ENCODE results near the gene DDX27.
"Not testable (repeated sequence)": the region's sequence is repeated elsewhere in the genome, so short reads cannot be mapped to it uniquely, and the experiment has no call there.

DDX27 gene

GRCh38 chr20:49210101-49210756 lies 9.0 kb upstream of the DDX27 start:
- H3K27ac ChIP-seq (ENCODE audit: low read depth, low read length), result no peak overlapping the region
- H3K27me3 ChIP-seq (ENCODE audit: insufficient read depth, low read length), result no peaks in the 10 kb centered on the region
- H3K36me3 ChIP-seq (ENCODE audit: insufficient read depth, low read length), result no peaks in the 10 kb centered on the region
- no peaks in the 10 kb centered on the region; the same call in 1 of the 2 replicates for H3K4me1 ChIP-seq (ENCODE audit: insufficient read depth, low read length)
- H3K9me3 ChIP-seq (ENCODE audit: insufficient read depth, low read depth, low read length), result no peaks in the 10 kb centered on the region
- 93% methylated on average over 1 of the region's 1 CpG for WGBS
- H3K4me3 ChIP-seq (ENCODE audit: low read length), result no peak overlapping the region
- H3K9ac ChIP-seq (ENCODE audit: low read depth, low read length), result no peak overlapping the region

- H3K27me3 ChIP-seq (ENCODE audit: insufficient read depth, low read length), result no peaks in the 10 kb centered on the region
- H3K9me3 ChIP-seq (ENCODE audit: insufficient read depth, low read depth, low read length), result no peaks in the 10 kb centered on the region
- H3K27ac ChIP-seq (ENCODE audit: low read depth, low read length), result no peak overlapping the region
- no peak overlapping the region for H3K4me3 ChIP-seq (ENCODE audit: low read length)
- H3K9ac ChIP-seq (ENCODE audit: low read depth, low read length), result no peak overlapping the region
- H3K36me3 ChIP-seq (ENCODE audit: insufficient read depth, low read length), result no peaks in the 10 kb centered on the region
- WGBS, result 98% methylated on average over 1 of the region's 1 CpG
- no peaks in the 10 kb centered on the region; the same call in 1 of the 2 replicates for H3K4me1 ChIP-seq (ENCODE audit: insufficient read depth, low read length)
Observed at GRCh38 chr20:49210757-49211110, 8.5 kb upstream of the DDX27 start.

DNA sequence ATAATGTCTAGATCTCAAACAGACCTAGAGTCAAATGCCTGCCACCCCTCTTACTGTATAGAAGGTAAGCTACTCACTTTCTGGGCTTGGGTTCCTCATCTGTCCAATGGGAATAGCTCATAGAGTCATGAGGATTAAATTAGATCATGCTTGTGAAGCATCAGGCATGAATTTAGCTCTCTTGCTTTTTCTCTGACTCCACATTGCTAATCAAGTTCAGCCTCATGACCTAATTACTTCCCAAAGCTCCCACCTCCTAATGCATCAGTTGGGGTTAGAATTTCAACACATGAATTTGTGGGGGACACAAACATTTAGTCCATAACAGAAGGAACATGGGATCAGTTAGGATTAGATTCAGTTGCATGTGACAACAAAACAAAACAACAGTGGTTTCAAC lies 4.6 kb upstream of the DDX27 start:
- H3K4me1 ChIP-seq (ENCODE audit: insufficient read depth, low read length), result peaks cover 5% of the 10 kb centered on the region

DNA sequence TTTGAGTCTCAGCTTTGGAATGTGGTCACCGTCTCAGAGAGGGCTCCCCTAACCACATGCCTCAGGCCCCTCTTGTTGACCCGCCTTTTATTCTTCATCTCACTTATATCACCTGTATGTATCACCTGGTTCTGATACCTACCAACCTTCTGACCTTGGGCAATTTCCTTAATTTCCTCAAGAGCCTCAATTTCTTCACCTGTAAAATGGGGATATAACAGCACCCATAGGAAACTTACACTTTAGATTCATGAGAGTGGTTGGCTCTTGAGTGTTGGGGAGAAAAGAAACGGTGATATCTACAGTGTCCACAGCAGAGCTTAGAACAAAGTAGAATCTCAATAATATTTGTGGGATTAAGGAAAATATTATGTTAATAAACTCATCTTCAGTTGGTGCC lies 4.0 kb upstream of the DDX27 start:
- Histone ChIP-seq H3K27ac (ENCODE audit: low read depth, low read length) (no peak overlapping the region), H3K27me3 (ENCODE audit: insufficient read depth, low read length) (no peaks in the 10 kb centered on the region), H3K9me3 (ENCODE audit: insufficient read depth, low read depth, low read length) (no peaks in the 10 kb centered on the region), H3K36me3 (ENCODE audit: insufficient read depth, low read length) (no peaks in the 10 kb centered on the region), H3K4me1 (ENCODE audit: insufficient read depth, low read length) (peaks cover 5% of the 10 kb centered on the region), H3K4me3 (ENCODE audit: low read length) (no peak overlapping the region), H3K9ac (ENCODE audit: low read depth, low read length) (no peak overlapping the region)
- WGBS, result 91% methylated on average over 3 of the region's 3 CpGs

More for the DNA sequence above, 4.6 kb upstream of the DDX27 start:
- no peaks in the 10 kb centered on the region for H3K36me3 ChIP-seq (ENCODE audit: insufficient read depth, low read length)
- H3K4me3 ChIP-seq (ENCODE audit: low read length), result no peak overlapping the region
- no peaks in the 10 kb centered on the region for H3K27me3 ChIP-seq (ENCODE audit: insufficient read depth, low read length)
- H3K27ac ChIP-seq (ENCODE audit: low read depth, low read length), result no peak overlapping the region
- no peak overlapping the region for H3K9ac ChIP-seq (ENCODE audit: low read depth, low read length)
- no peaks in the 10 kb centered on the region for H3K9me3 ChIP-seq (ENCODE audit: insufficient read depth, low read depth, low read length)

DNA sequence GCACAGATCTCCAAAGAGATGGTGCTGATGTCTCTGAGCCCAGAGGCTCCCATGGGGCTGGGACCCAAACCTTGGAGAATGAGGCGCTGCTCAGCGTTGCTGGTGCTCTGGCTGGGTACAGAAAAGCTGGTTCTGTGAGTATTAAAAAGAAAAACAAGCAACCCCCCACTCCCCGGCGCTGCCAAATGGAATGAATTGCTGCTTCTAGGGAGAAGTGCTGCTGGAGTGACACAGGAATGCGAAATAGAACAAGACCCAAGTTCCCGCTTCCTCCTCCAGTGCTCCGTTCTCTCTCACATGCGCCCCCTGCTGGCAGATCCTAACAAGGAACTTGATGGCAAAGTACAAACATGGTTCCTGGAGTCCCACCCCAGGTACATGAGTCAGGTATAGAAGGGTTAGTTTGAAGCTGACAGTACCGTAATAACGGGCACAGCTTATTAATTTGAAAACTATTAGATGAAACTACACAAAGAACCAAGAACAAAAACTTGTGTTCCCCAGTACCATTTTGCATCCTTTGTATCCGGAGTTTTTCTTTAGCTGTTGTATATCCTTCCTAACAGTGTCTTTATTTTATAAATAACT lies 2.1 kb upstream of the DDX27 start:
- Histone ChIP-seq H3K27ac (ENCODE audit: low read depth, low read length) (no peak overlapping the region), H3K9ac (ENCODE audit: low read depth, low read length) (no peak overlapping the region), H3K4me3 (ENCODE audit: low read length) (no peak overlapping the region; the same call in 1 of the 2 replicates), H3K27me3 (ENCODE audit: insufficient read depth, low read length) (no peaks in the 10 kb centered on the region), H3K36me3 (ENCODE audit: insufficient read depth, low read length) (peaks cover 10% of the 10 kb centered on the region), H3K9me3 (ENCODE audit: insufficient read depth, low read depth, low read length) (no peaks in the 10 kb centered on the region), H3K4me1 (ENCODE audit: insufficient read depth, low read length) (peaks cover 5% of the 10 kb centered on the region; the same call in 1 of the 2 replicates)
- WGBS, result 22% methylated on average over 10 of the region's 11 CpGs

DNA sequence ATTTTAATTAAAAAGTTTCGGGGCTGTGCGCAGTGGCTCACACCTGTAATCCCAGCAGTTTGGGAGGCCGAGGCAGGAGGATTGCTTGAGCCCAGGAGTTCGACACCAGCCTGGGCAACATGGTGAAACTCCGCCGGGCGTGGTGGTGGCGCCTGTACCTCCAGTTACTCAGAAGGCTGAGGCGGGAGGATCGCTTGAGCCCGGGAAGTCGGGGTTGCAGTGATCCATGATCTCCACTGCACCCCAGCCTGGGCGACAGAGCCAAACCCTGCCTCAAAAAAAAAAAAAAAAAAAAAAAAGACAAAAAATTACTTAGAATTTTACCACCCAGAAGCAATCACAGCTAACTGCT lies 501 bp upstream of the DDX27 start:
- peak overlapping the region; percentile 83 for H3K27ac ChIP-seq (ENCODE audit: low read depth, low read length)
- 68% methylated on average over 13 of the region's 13 CpGs for WGBS
- H3K4me1 ChIP-seq (ENCODE audit: insufficient read depth, low read length); H3K27me3 ChIP-seq (ENCODE audit: insufficient read depth, low read length); H3K9me3 ChIP-seq (ENCODE audit: insufficient read depth, low read depth, low read length): not testable (repeated sequence)
- peaks cover 23% of the 10 kb centered on the region for H3K36me3 ChIP-seq (ENCODE audit: insufficient read depth, low read length)
- H3K9ac ChIP-seq (ENCODE audit: low read depth, low read length), result peak overlapping the region; percentile 62; the same call in 1 of the 2 replicates
- H3K4me3 ChIP-seq (ENCODE audit: low read length), result peak overlapping the region; percentile 89

DNA sequence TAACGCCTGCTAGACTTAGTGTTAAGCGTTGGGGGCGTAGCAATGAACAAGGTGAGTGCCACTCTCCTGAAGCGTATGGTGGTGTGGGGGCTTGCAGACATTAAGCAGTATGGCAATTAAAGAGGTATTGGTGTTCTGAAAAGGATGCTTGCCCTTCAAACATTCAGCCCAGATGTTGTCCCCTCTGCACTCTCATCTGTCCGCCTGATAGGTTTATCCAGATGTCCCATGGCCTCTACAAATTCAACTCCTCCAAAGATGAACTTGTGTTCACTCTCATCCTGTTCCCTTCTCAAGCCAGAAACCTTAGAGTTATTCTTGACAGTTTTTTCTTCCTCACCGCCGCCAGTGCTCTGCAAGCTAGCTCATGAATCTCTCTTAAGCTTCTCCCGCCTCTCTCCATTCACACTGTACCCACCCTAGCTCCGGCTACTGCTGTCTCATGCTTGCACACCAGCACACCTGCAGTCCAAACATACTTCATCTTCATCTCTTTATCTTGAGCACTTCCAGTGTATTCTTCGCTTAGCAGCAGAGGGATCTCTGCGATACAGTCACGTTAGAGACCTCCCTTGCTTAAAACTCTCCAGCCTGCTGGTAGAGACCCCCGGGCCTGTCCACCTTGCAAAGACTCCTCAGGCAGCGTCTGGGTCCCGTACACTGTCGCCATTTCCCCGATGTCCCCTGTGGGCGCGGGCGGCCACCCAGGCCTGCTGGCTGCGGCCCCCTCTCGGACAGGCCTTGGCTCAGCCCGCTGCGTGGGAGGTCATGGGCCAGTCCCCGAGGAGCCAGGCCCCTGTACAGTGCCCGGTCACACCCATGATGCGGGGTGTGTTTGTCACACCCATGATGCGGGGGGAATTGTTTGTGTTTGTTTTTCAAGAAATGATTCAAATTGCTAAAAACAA lies 962 bp downstream of the DDX27 start:
- Histone ChIP-seq H3K27ac (ENCODE audit: low read depth, low read length) (no peak overlapping the region), H3K36me3 (ENCODE audit: insufficient read depth, low read length) (peaks cover 38% of the 10 kb centered on the region), H3K9me3 (ENCODE audit: insufficient read depth, low read depth, low read length) (no peaks in the 10 kb centered on the region), H3K27me3 (ENCODE audit: insufficient read depth, low read length) (no peaks in the 10 kb centered on the region), H3K4me3 (ENCODE audit: low read length) (peak overlapping the region; percentile 89), H3K9ac (ENCODE audit: low read depth, low read length) (peak overlapping the region; percentile 84), H3K4me1 (ENCODE audit: insufficient read depth, low read length) (peaks cover 5% of the 10 kb centered on the region; the same call in 1 of the 2 replicates)
- 75% methylated on average over 28 of the region's 28 CpGs for WGBS

DNA sequence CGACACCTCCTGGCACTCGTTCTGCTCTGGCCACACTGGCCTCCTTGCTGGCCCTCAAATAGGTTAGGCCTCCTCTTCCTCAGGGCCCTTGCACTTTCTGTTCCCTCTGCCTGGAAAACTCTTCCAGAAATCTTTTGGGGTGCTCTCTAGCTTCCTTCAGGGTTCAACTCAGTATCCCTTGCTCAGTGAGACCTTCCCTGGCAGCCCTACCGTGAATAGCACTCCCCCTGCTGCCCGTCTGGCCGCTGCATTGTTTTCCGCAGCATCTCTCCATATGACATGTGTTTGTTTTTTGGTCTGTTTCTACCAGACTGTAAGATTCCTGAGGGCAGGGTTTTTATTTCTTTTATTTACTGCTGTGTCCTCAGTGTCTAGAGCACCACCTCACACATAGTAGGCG lies 6.7 kb downstream of the DDX27 start:
- no peaks in the 10 kb centered on the region for H3K9me3 ChIP-seq (ENCODE audit: insufficient read depth, low read depth, low read length)
- peaks cover 83% of the 10 kb centered on the region for H3K36me3 ChIP-seq (ENCODE audit: insufficient read depth, low read length)
- H3K9ac ChIP-seq (ENCODE audit: low read depth, low read length), result no peak overlapping the region
- no peak overlapping the region for H3K27ac ChIP-seq (ENCODE audit: low read depth, low read length)
- no peak overlapping the region for H3K4me3 ChIP-seq (ENCODE audit: low read length)
- H3K4me1 ChIP-seq (ENCODE audit: insufficient read depth, low read length), result no peaks in the 10 kb centered on the region
- WGBS, result 94% methylated on average over 7 of the region's 7 CpGs
- H3K27me3 ChIP-seq (ENCODE audit: insufficient read depth, low read length), result no peaks in the 10 kb centered on the region

DNA sequence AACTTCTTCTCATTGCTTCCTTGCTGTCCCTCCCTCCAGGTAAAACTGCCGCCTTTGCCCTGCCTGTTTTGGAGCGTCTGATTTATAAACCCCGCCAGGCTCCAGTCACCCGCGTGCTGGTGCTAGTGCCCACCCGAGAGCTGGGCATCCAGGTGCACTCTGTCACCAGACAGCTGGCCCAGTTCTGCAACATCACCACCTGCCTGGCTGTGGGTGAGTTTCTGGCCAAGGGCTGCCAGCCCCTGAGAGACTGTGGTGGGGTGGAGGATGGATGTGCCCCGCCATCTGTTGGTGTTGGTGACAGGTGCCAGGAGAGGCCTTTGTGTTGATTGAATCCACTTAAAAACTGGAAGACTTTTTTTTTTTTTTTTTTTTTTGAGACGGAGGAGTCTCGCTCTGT lies 9.5 kb downstream of the DDX27 start:
- Histone ChIP-seq H3K4me3 (ENCODE audit: low read length) (no peak overlapping the region), H3K27ac (ENCODE audit: low read depth, low read length) (no peak overlapping the region), H3K36me3 (ENCODE audit: insufficient read depth, low read length) (peaks cover 83% of the 10 kb centered on the region), H3K27me3 (ENCODE audit: insufficient read depth, low read length) (no peaks in the 10 kb centered on the region), H3K4me1 (ENCODE audit: insufficient read depth, low read length) (no peaks in the 10 kb centered on the region), H3K9me3 (ENCODE audit: insufficient read depth, low read depth, low read length) (no peaks in the 10 kb centered on the region), H3K9ac (ENCODE audit: low read depth, low read length) (no peak overlapping the region)
- WGBS, result 97% methylated on average over 9 of the region's 9 CpGs

- 98% methylated on average over 2 of the region's 2 CpGs for WGBS
- no peak overlapping the region for H3K27ac ChIP-seq (ENCODE audit: low read depth, low read length)
- no peaks in the 10 kb centered on the region for H3K9me3 ChIP-seq (ENCODE audit: insufficient read depth, low read depth, low read length)
- H3K27me3 ChIP-seq (ENCODE audit: insufficient read depth, low read length), result no peaks in the 10 kb centered on the region
- H3K4me1 ChIP-seq (ENCODE audit: insufficient read depth, low read length), result no peaks in the 10 kb centered on the region
- peaks cover 83% of the 10 kb centered on the region for H3K36me3 ChIP-seq (ENCODE audit: insufficient read depth, low read length)
- H3K9ac ChIP-seq (ENCODE audit: low read depth, low read length), result no peak overlapping the region
- no peak overlapping the region for H3K4me3 ChIP-seq (ENCODE audit: low read length)
Observed at GRCh38 chr20:49229381-49229780, 10.2 kb downstream of the DDX27 start.

- 95% methylated on average over 10 of the region's 10 CpGs for WGBS
- H3K27ac ChIP-seq (ENCODE audit: low read depth, low read length), result no peak overlapping the region
- H3K27me3 ChIP-seq (ENCODE audit: insufficient read depth, low read length), result no peaks in the 10 kb centered on the region
Observed at GRCh38 chr20:49230021-49230420, 10.8 kb downstream of the DDX27 start.

More at GRCh38 chr20:49230021-49230420, 10.8 kb downstream of the DDX27 start:
- no peak overlapping the region for H3K4me3 ChIP-seq (ENCODE audit: low read length)
- no peak overlapping the region for H3K9ac ChIP-seq (ENCODE audit: low read depth, low read length)
- H3K9me3 ChIP-seq (ENCODE audit: insufficient read depth, low read depth, low read length), result no peaks in the 10 kb centered on the region
- H3K4me1 ChIP-seq (ENCODE audit: insufficient read depth, low read length), result no peaks in the 10 kb centered on the region
- peaks cover 83% of the 10 kb centered on the region for H3K36me3 ChIP-seq (ENCODE audit: insufficient read depth, low read length)
